ENCODE results near the gene IFNA8. TPM values are rescaled to one million over a fixed set of nuclear protein-coding genes. Genes with fewer than 3 reads are reported as not detected.

IFNA8 gene
- total and polyA plus RNA-seq, 2 experiments from 2014 or later, result not detected

GRCh38 chr9:21395778-21396717 lies 12.9 kb upstream of the IFNA8 start:
- no peaks in the 10 kb centered on the region for H3K9me3 Mint-ChIP-seq
- H3K27ac Mint-ChIP-seq, result no peak overlapping the region
- H3K4me3 ChIP-seq, result peak overlapping the region; percentile 55
- H4K20me1 ChIP-seq (replicated peaks; ENCODE audit: insufficient read depth), result no peaks in the 10 kb centered on the region
- H3K4me2 ChIP-seq, result peak overlapping the region; percentile 80
- DNase-seq (ENCODE audit: low spot score), result peak; percentile 87
- H3K36me3 Mint-ChIP-seq (ENCODE audit: low read depth), result no peaks in the 10 kb centered on the region
- H3F3A ChIP-seq (replicated peaks; ENCODE audit: low read depth), result no peaks in the 10 kb centered on the region
- peak overlapping the region; percentile 65 for H3K4me3 Mint-ChIP-seq
- peaks cover 12% of the 10 kb centered on the region for H3K4me1 Mint-ChIP-seq
- no peaks in the 10 kb centered on the region for H3K9me2 ChIP-seq (ENCODE audit: insufficient read depth)
- no peaks in the 10 kb centered on the region for H3K36me3 ChIP-seq (ENCODE audit: insufficient read depth)
- ATAC-seq, result peak; percentile 94
- TF ChIP-seq ZNF114 (CRISPR knock-in tag; IDR thresholded peaks at IDR 0.05), result no peak
- TF ChIP-seq, protein P1, sequence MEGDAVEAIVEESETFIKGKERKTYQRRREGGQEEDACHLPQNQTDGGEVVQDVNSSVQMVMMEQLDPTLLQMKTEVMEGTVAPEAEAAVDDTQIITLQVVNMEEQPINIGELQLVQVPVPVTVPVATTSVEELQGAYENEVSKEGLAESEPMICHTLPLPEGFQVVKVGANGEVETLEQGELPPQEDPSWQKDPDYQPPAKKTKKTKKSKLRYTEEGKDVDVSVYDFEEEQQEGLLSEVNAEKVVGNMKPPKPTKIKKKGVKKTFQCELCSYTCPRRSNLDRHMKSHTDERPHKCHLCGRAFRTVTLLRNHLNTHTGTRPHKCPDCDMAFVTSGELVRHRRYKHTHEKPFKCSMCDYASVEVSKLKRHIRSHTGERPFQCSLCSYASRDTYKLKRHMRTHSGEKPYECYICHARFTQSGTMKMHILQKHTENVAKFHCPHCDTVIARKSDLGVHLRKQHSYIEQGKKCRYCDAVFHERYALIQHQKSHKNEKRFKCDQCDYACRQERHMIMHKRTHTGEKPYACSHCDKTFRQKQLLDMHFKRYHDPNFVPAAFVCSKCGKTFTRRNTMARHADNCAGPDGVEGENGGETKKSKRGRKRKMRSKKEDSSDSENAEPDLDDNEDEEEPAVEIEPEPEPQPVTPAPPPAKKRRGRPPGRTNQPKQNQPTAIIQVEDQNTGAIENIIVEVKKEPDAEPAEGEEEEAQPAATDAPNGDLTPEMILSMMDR (conservative IDR thresholded peaks at IDR 0.05; ENCODE audit: low read depth in 2 of 2), result peak; percentile 79 to 92
- no peaks in the 10 kb centered on the region for H3K4me1 ChIP-seq (ENCODE audit: insufficient read depth)
- H3K27me3 Mint-ChIP-seq (ENCODE audit: insufficient read depth, low read depth, poor library complexity), result peaks cover 3% of the 10 kb centered on the region
- H3K27me3 ChIP-seq (ENCODE audit: insufficient read depth), result peaks cover 34% of the 10 kb centered on the region
- H3K79me2 ChIP-seq (replicated peaks; ENCODE audit: insufficient read depth), result no peaks in the 10 kb centered on the region
- no peak overlapping the region for H3K27ac ChIP-seq (ENCODE audit: low read depth)
- H2AFZ ChIP-seq, result peak overlapping the region; percentile 94

DNA sequence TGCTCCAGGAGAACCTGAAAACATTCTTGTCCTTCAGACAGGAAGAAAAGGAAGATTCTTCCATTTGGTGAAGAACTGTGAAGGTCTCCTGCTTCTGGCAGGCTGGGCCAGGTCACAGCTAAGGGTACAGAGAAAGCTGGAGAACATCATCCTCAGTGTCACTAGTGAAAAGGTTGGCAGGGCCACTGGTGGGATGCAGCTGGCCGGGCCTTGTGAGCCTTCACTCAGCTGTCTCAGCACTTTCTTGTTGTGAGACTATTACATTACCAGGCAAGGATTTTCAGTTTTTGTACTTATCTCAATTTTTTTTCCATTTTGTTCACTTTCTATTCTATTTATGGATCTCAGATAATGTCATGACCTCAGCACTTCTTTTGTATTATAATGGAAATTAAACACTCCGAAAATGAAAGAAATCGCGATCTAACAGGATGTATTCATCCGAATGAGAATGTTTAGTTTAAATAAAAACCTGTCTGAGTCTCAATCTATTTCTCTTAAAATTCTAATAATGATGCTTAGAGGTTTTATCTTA lies 9.9 kb upstream of the IFNA8 start:
- Mint-ChIP-seq H3K27ac (no peak overlapping the region), H3K4me1 (peaks cover 19% of the 10 kb centered on the region), H3K9me3 (no peaks in the 10 kb centered on the region), H3K4me3 (no peak overlapping the region), H3K27me3 (ENCODE audit: insufficient read depth, low read depth, poor library complexity) (peaks cover 17% of the 10 kb centered on the region), H3K36me3 (ENCODE audit: low read depth) (no peaks in the 10 kb centered on the region)
- DNase-seq (ENCODE audit: low spot score) (no peak), ATAC-seq (no peak)
- TF ChIP-seq POLR2AphosphoS5 (IDR thresholded peaks at IDR 0.05; ENCODE audit: low read depth), result no peak
- no peaks in the 10 kb centered on the region for H4K20me1 ChIP-seq (replicated peaks; ENCODE audit: insufficient read depth)
- no peaks in the 10 kb centered on the region for H3K36me3 ChIP-seq (ENCODE audit: insufficient read depth)
- H3K27me3 ChIP-seq (ENCODE audit: insufficient read depth), result peaks cover 62% of the 10 kb centered on the region
- peaks cover 4% of the 10 kb centered on the region; the same call in 1 of the 2 replicates for H3K4me1 ChIP-seq (ENCODE audit: insufficient read depth)
- no peak overlapping the region for H3K4me2 ChIP-seq
- H3K79me2 ChIP-seq (replicated peaks; ENCODE audit: insufficient read depth), result no peaks in the 10 kb centered on the region
- no peaks in the 10 kb centered on the region for H3K9me2 ChIP-seq (ENCODE audit: insufficient read depth)
- no peak overlapping the region for H2AFZ ChIP-seq
- H3K27ac ChIP-seq (ENCODE audit: low read depth), result no peak overlapping the region
- H3F3A ChIP-seq (replicated peaks; ENCODE audit: low read depth), result no peaks in the 10 kb centered on the region; the same call in 1 of the 2 replicates
- no peak overlapping the region for H3K4me3 ChIP-seq

GRCh38 chr9:21399956-21400355 lies 9.0 kb upstream of the IFNA8 start:
- Mint-ChIP-seq H3K4me1 (peaks cover 20% of the 10 kb centered on the region), H3K27me3 (ENCODE audit: insufficient read depth, low read depth, poor library complexity) (peaks cover 17% of the 10 kb centered on the region), H3K4me3 (no peak overlapping the region), H3K36me3 (ENCODE audit: low read depth) (no peaks in the 10 kb centered on the region), H3K27ac (no peak overlapping the region), H3K9me3 (no peaks in the 10 kb centered on the region)
- no peaks in the 10 kb centered on the region; the same call in 1 of the 2 replicates for H3F3A ChIP-seq (replicated peaks; ENCODE audit: low read depth)
- H3K27ac ChIP-seq (ENCODE audit: low read depth), result no peak overlapping the region
- H3K4me2 ChIP-seq, result no peak overlapping the region
- peaks cover 60% of the 10 kb centered on the region for H3K27me3 ChIP-seq (ENCODE audit: insufficient read depth)
- ATAC-seq (no peak), DNase-seq (ENCODE audit: low spot score) (no peak)
- H3K36me3 ChIP-seq (ENCODE audit: insufficient read depth), result no peaks in the 10 kb centered on the region
- no peak overlapping the region for H2AFZ ChIP-seq
- H3K4me3 ChIP-seq, result no peak overlapping the region
- no peaks in the 10 kb centered on the region for H3K9me2 ChIP-seq (ENCODE audit: insufficient read depth)
- H3K79me2 ChIP-seq (replicated peaks; ENCODE audit: insufficient read depth), result no peaks in the 10 kb centered on the region
- no peaks in the 10 kb centered on the region for H4K20me1 ChIP-seq (replicated peaks; ENCODE audit: insufficient read depth)
- H3K4me1 ChIP-seq (ENCODE audit: insufficient read depth), result peaks cover 4% of the 10 kb centered on the region; the same call in 1 of the 2 replicates
- TF ChIP-seq, protein P1 (conservative IDR thresholded peaks at IDR 0.05; ENCODE audit: low read depth in 2 of 2), result no peak
- TF ChIP-seq CREB1 (CRISPR knock-in tag; IDR thresholded peaks at IDR 0.05; ENCODE audit: low read depth) (no peak), ZNF331 (CRISPR knock-in tag; IDR thresholded peaks at IDR 0.05; ENCODE audit: low read depth) (no peak)

Data from GM23338 (cell line).